Calu3 (cell line): Measurements from ENCODE around the gene RBL2. TPM values are rescaled to one million over a fixed set of nuclear protein-coding genes. Genes with fewer than 3 reads are reported as not detected.

Source experiments
- BruUV-seq: library from RNA; stranded (reverse); fragments of 400-500 nt; replicated peaks from 2 replicates; lab custom pipeline; 2021; lab: Mats Ljungman, UMichigan
- CTCF ChIA-PET: fragments of 300-600 bp; sonication (Branson Sonifier 250); formaldehyde crosslinking; loops from one replicate; lab custom pipeline; 2022; ENCODE audit warnings: antibody characterized with exemption; lab: Charles Lee
- DNase-seq: peaks from one replicate; pipeline ENCODE4 v3.0.0; 2022
- H3K27ac Mint-ChIP-seq: one replicate; pipeline ENCODE4 v1.8.0; 2022; ENCODE audit warnings: mixed read lengths; ENCODE audit not compliant: unreplicated experiment
- H3K27me3 Mint-ChIP-seq: one replicate; pipeline ENCODE4 v1.8.0; 2022; ENCODE audit warnings: mixed read lengths; ENCODE audit not compliant: unreplicated experiment
- H3K36me3 Mint-ChIP-seq: one replicate; pipeline ENCODE4 v1.8.0; 2022; ENCODE audit warnings: mild to moderate bottlenecking, moderate library complexity, mixed read lengths; ENCODE audit not compliant: insufficient read depth, unreplicated experiment
- H3K4me1 Mint-ChIP-seq: one replicate; pipeline ENCODE4 v1.8.0; 2022; ENCODE audit warnings: mild to moderate bottlenecking, low read depth, mixed read lengths; ENCODE audit not compliant: unreplicated experiment
- H3K4me3 Mint-ChIP-seq: one replicate; pipeline ENCODE4 v1.8.0; 2022; ENCODE audit warnings: mild to moderate bottlenecking, low read depth, moderate library complexity, mixed read lengths; ENCODE audit not compliant: unreplicated experiment
- H3K9me3 Mint-ChIP-seq: one replicate; pipeline ENCODE4 v1.8.0; 2022; ENCODE audit warnings: low read depth, mixed read lengths; ENCODE audit not compliant: unreplicated experiment
- intact Hi-C: fragments of 100-400 bp; cut with micrococcal nuclease; formaldehyde crosslinking; loops from one replicate; pipeline ENCODE4 v1.10.0; 2022; ENCODE audit not compliant: unreplicated experiment
- total RNA-seq: library from RNA; stranded (reverse); gene quantifications from 2 replicates; pipeline ENCODE4 v1.2.3, GENCODE V29; 2022
- TF ChIP-seq, protein P1 (sequence below): fragments of 200-600 bp; IDR thresholded peaks from one replicate; pipeline ENCODE4 v1.8.0; 2022; ENCODE audit warnings: antibody characterized with exemption; ENCODE audit not compliant: unreplicated experiment

RBL2 gene
- total RNA-seq, 1 experiment from 2014 or later = 62.8 TPM

DNA sequence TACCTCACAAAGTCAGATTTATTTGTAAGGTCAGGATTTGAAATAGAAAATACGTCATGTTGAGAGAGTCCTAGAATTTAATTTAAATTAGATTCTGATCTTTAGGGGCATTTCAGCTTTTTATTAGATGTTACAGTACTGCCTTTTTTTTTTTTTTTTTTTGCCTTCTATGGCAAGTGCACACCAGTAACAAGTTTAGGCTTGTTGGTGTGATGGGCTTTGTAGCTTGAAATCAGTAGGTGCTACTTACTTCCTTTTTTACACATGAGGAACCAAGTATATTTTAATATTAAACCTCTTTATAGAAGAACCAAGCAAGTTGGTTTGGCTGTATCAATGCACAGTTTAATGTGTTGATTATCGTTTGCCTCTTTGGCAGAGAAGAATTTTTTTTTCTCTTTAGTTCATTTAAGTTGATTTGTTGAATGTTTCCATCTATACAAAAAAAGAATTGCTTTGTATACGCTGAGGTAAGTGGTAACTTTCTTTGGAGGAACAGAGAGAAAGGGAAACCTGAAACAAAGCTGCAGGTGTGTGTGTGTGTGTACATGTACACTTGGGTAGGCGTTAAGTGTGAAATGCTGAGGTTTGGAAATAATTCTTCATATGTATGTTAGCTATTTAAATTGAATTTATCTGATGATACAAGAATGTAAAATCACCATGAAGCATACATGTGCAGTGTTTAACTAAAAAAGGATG is 15.7 kb downstream of the RBL2 start:
- BruUV-seq = no TSS peak
- Mint-ChIP-seq H3K4me3 (no peak overlapping the region), H3K9me3 (no peaks in the 10 kb centered on the region), H3K4me1 (no peaks in the 10 kb centered on the region), H3K27me3 (no peaks in the 10 kb centered on the region), H3K36me3 (peaks cover 11% of the 10 kb centered on the region), H3K27ac (no peak overlapping the region)
- DNase-seq = no peak
- TF ChIP-seq, protein P1, sequence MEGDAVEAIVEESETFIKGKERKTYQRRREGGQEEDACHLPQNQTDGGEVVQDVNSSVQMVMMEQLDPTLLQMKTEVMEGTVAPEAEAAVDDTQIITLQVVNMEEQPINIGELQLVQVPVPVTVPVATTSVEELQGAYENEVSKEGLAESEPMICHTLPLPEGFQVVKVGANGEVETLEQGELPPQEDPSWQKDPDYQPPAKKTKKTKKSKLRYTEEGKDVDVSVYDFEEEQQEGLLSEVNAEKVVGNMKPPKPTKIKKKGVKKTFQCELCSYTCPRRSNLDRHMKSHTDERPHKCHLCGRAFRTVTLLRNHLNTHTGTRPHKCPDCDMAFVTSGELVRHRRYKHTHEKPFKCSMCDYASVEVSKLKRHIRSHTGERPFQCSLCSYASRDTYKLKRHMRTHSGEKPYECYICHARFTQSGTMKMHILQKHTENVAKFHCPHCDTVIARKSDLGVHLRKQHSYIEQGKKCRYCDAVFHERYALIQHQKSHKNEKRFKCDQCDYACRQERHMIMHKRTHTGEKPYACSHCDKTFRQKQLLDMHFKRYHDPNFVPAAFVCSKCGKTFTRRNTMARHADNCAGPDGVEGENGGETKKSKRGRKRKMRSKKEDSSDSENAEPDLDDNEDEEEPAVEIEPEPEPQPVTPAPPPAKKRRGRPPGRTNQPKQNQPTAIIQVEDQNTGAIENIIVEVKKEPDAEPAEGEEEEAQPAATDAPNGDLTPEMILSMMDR = no peak
- CTCF ChIA-PET = no interaction called here
- intact Hi-C loops = no loop called here

DNA sequence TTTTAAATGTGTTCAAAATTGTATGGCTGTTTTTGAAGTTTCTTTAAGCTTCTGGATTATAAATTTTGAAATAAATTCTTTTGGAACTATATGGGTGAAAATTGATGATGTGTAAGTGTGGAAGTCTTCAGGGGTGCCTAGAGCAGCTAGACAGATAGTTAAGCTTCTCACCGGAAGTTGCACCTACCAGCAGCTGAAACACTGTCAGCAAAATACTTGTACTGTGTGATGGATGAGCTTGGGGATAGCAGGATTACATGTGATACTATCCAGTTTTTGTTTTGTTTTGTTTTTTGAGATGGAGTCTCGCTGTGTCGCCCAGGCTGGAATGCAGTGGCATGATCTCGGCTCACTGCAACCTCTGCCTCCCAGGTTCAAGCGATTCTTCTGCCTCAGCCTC is 19.7 kb downstream of the RBL2 start:
- Mint-ChIP-seq H3K36me3 (peaks cover 11% of the 10 kb centered on the region), H3K27me3 (no peaks in the 10 kb centered on the region), H3K9me3 (no peaks in the 10 kb centered on the region), H3K4me1 (no peaks in the 10 kb centered on the region), H3K4me3 (no peak overlapping the region), H3K27ac (no peak overlapping the region)
- DNase-seq = no peak
- BruUV-seq = no TSS peak
- TF ChIP-seq, protein P1 = no peak
- intact Hi-C loops = no loop called here
- CTCF ChIA-PET = interaction anchor here (0.6 kb wide), 2 partner anchors 18 to 42 kb away, joined by 3 to 6 read pairs; no protein-coding TSS in a partner anchor

DNA sequence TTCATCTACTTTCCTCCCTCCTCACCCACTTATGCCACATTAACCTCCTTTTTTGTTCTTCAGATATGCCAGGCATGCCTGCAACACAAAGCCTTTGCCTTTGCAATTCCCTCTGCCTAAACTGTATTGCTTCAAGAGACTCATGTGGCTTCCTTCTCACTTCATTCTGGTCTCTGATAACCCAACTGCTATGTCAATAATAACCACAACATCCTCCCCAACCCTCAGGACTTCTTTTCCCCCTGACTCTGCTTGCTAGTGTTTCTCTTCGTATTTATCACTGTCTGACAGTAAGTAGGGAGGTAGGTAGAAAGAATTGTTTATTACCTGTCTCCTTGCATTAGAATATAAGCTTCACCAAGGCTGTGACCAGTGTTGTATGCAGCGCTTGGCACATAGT is 22.4 kb downstream of the RBL2 start:
- intact Hi-C loops = no loop called here
- H3K9me3 Mint-ChIP-seq = no peaks in the 10 kb centered on the region

DNA sequence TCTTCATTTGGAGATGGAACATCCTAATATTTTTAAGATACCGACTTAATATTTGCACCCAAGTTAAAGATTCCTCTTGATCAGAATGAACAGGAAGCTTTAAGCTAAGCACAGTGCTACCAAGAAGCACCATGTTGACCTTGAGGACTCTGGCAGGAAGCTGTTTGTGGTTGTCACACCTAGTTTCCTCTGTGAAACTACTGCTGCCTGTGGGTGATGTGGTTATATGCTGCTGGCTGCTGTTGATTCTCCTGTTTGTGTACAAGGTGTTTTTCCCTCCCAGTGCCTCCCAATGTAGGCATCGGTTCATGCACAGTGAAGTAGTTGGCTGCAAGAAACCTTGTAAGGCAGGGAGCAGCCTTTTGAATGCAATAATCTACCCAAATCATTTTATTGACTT is 23.4 kb downstream of the RBL2 start:
- TF ChIP-seq, protein P1 = no peak
- Mint-ChIP-seq H3K9me3 (no peaks in the 10 kb centered on the region), H3K27me3 (no peaks in the 10 kb centered on the region), H3K4me1 (no peaks in the 10 kb centered on the region), H3K4me3 (no peak overlapping the region), H3K36me3 (peaks cover 17% of the 10 kb centered on the region), H3K27ac (no peak overlapping the region)
- no peak for DNase-seq
- intact Hi-C loops = no loop called here
- no TSS peak for BruUV-seq
- CTCF ChIA-PET = interaction anchor here (0.7 kb wide), 1 partner anchor 545 kb away, joined by 5 read pairs; no protein-coding TSS in a partner anchor

More for the DNA sequence above, 22.4 kb downstream of the RBL2 start:
- Mint-ChIP-seq H3K4me1 (no peaks in the 10 kb centered on the region), H3K27me3 (no peaks in the 10 kb centered on the region), H3K4me3 (no peak overlapping the region), H3K36me3 (peaks cover 11% of the 10 kb centered on the region), H3K27ac (no peak overlapping the region)
- no TSS peak for BruUV-seq
- TF ChIP-seq, protein P1 = no peak
- CTCF ChIA-PET = no interaction called here
- no peak for DNase-seq
